Gastrocnemius medialis (tissue), 4 donors: ENCODE measurements around the gene LMO7. TPM values are rescaled to one million over a fixed set of nuclear protein-coding genes. Genes with fewer than 3 reads are reported as not detected.

ENCODE experiments used
- ATAC-seq, 2 donors: fragments of 150-250 bp; one replicate each; pipeline ENCODE4 v1.9.1; 2016
- DNase-seq, 2 donors: peaks; one replicate each; pipeline ENCODE4 v3.0.0-alpha.2; 2019
- H3K27ac ChIP-seq, 4 donors: fragments of 200-600 bp; sonication (generic); 1 replicate in 1 of 4; 2 replicates in 3 of 4; pipeline ENCODE4 v1.5.1; 2016 to 2018; ENCODE audit warnings: mild to moderate bottlenecking in 2 of 4, moderate library complexity in 1 of 4
- H3K27me3 ChIP-seq, 3 donors: fragments of 200-600 bp; sonication (generic) in 2 of 3; 1 replicate in 1 of 3; 2 replicates in 2 of 3; pipeline versions ENCODE4 v1.5.1 to v1.6.0; 2016 to 2019; ENCODE audit warnings: mild to moderate bottlenecking in 1 of 3, moderate library complexity in 1 of 3
- H3K36me3 ChIP-seq, 2 donors: fragments of 200-600 bp; sonication (generic) in 1 of 2; one replicate each; pipeline ENCODE4 v1.5.1; 2017 to 2018
- H3K4me1 ChIP-seq, 2 donors: fragments of 200-600 bp; sonication (generic) in 1 of 2; one replicate each; pipeline ENCODE4 v1.5.1; 2016 to 2017; ENCODE audit warnings: mild to moderate bottlenecking in 2 of 2
- H3K4me3 ChIP-seq, 4 donors: fragments of 200-600 bp; sonication (generic) in 3 of 4; 1 replicate in 1 of 4; 2 replicates in 3 of 4; pipeline ENCODE4 v1.5.1; 2016 to 2019; ENCODE audit warnings: mild to moderate bottlenecking in 2 of 4
- H3K9me3 ChIP-seq, 3 donors: fragments of 200-600 bp; sonication (generic) in 2 of 3; 1 replicate in 1 of 3; 2 replicates in 2 of 3; pipeline ENCODE4 v1.5.1; 2016 to 2019
- CTCF ChIP-seq, 5 experiments: fragments of 450-650 bp in 3 of 5; fragments of 200-600 bp in 2 of 5; sonication (generic) in 2 of 5; IDR thresholded peaks in 4 of 5; conservative IDR thresholded peaks in 1 of 5; 1 replicate in 4 of 5; 2 replicates in 1 of 5; pipeline ENCODE4 v1.5.1; 2016 to 2019; ENCODE audit warnings: antibody characterized with exemption in 5 of 5, mild to moderate bottlenecking in 3 of 5, moderate library complexity in 3 of 5
- POLR2A ChIP-seq, 2 donors: fragments of 450-650 bp; IDR thresholded peaks; one replicate each; pipeline ENCODE4 v1.6.1; 2017; ENCODE audit warnings: antibody characterized with exemption in 2 of 2, mild to moderate bottlenecking in 2 of 2, moderate library complexity in 2 of 2
- in situ Hi-C, 4 donors: fragments of 200-750 bp; cut with MboI; loops; one replicate each; pipeline versions ENCODE4 v1.15.0 to v1.8.0; 2017; ENCODE audit warnings: low sequenced_read_pairs in 4 of 4
- intact Hi-C: fragments of 100-400 bp; cut with DNase I; formaldehyde crosslinking; loops from one replicate; pipeline ENCODE4 v1.15.1; 2023; ENCODE audit warnings: low total_unique reads
- total RNA-seq, 4 donors: library from RNA; depleted of rRNA; stranded (reverse); fragments of >200 nt; gene quantifications; one replicate each; pipeline versions ENCODE4 v1.1.0 to v1.2.3, GENCODE V29; 2016

LMO7 gene
- 100 to 1,000 TPM in 2 of 4 donors, 10 to 100 TPM in 2; 68.3 to 134 (median 95.9) TPM for total RNA-seq

- in situ Hi-C loops: no loop called here
- H3K27ac ChIP-seq: peak within 1 kb of the TSS in 2 of 4 donors; percentile 23 to 43
- no peak for TF ChIP-seq POLR2A (IDR thresholded peaks at IDR 0.05)
- TF ChIP-seq CTCF (IDR thresholded peaks at IDR 0.05 in 4 of 5, conservative IDR thresholded peaks at IDR 0.05 in 1 of 5): no peak
These were observed at the start of gene LMO7 for GRCh38 chr13:75635828-75636435. TSS of gene LMO7 (plus strand) at chr13:75636330. CDS start at chr13:75636658, 328 bp downstream.

GRCh38 chr13:75587679-75588078, 48.5 kb upstream of the LMO7 start:
- ATAC-seq: no peak

More at GRCh38 chr13:75635828-75636435, at the start of gene LMO7:
- Histone ChIP-seq H3K4me1 (peaks cover 0 to 8% of the 10 kb centered on the region in 2 donors), H3K9me3 (no peaks in the 10 kb centered on the region), H3K27me3 (peaks cover 0 to 2% (median 0%) of the 10 kb centered on the region in 3 donors), H3K36me3 (no peaks in the 10 kb centered on the region), H3K4me3 (peak within 1 kb of the TSS; percentile 63 to 77 (median 68))
- peak; percentile 41 to 73 for ATAC-seq
- DNase-seq: no peak
- intact Hi-C loops: no loop called here

GRCh38 chr13:75596657-75597182, 39.4 kb upstream of the LMO7 start:
- TF ChIP-seq CTCF (IDR thresholded peaks at IDR 0.05 in 4 of 5, conservative IDR thresholded peaks at IDR 0.05 in 1 of 5) (no peak), POLR2A (IDR thresholded peaks at IDR 0.05) (no peak)
- Histone ChIP-seq H3K27me3 (no peaks in the 10 kb centered on the region), H3K36me3 (peaks cover 0 to 3% of the 10 kb centered on the region in 2 donors), H3K4me3 (no peak overlapping the region), H3K27ac (no peak overlapping the region), H3K9me3 (no peaks in the 10 kb centered on the region), H3K4me1 (peaks cover 0 to 7% of the 10 kb centered on the region in 2 donors)
- in situ Hi-C loops (no loop called here), intact Hi-C loops (no loop called here)
- DNase-seq (no peak), ATAC-seq (no peak)

More at GRCh38 chr13:75587679-75588078, 48.5 kb upstream of the LMO7 start:
- no peak for DNase-seq
- Histone ChIP-seq H3K27me3 (no peaks in the 10 kb centered on the region), H3K27ac (no peak overlapping the region), H3K4me1 (peaks cover 0 to 2% of the 10 kb centered on the region in 2 donors), H3K4me3 (no peak overlapping the region), H3K9me3 (no peaks in the 10 kb centered on the region), H3K36me3 (peaks cover 0 to 16% of the 10 kb centered on the region in 2 donors)
- no peak for TF ChIP-seq CTCF (IDR thresholded peaks at IDR 0.05 in 4 of 5, conservative IDR thresholded peaks at IDR 0.05 in 1 of 5)
- TF ChIP-seq POLR2A (IDR thresholded peaks at IDR 0.05): no peak
- intact Hi-C loops: no loop called here
- in situ Hi-C loops: no loop called here

- peak; percentile 74 to 90 for ATAC-seq
- no peaks in the 10 kb centered on the region for H3K9me3 ChIP-seq
- no peak overlapping the region for H3K4me3 ChIP-seq
- no peaks in the 10 kb centered on the region for H3K27me3 ChIP-seq
- no peak for DNase-seq
- no peak overlapping the region for H3K27ac ChIP-seq
- in situ Hi-C loops: no loop called here
- peaks cover 0 to 7% of the 10 kb centered on the region in 2 donors for H3K4me1 ChIP-seq
- intact Hi-C loops: no loop called here
- no peak for TF ChIP-seq CTCF (IDR thresholded peaks at IDR 0.05 in 4 of 5, conservative IDR thresholded peaks at IDR 0.05 in 1 of 5)
- TF ChIP-seq POLR2A (IDR thresholded peaks at IDR 0.05): no peak
- H3K36me3 ChIP-seq: peaks cover 0 to 3% of the 10 kb centered on the region in 2 donors
These were observed 35.8 kb upstream of the LMO7 start for GRCh38 chr13:75600371-75600770.
